PC-9 (cell line): Measurements from ENCODE around the gene CELF4. TPM values are rescaled to one million over a fixed set of nuclear protein-coding genes. Genes with fewer than 3 reads are reported as not detected.

Source experiments
- BruUV-seq: library from RNA; stranded (reverse); fragments of 400-500 nt; replicated peaks from 2 replicates; lab custom pipeline; 2021; lab: Mats Ljungman, UMichigan
- CTCF ChIA-PET: fragments of 300-600 bp; sonication (Branson Sonifier 250); formaldehyde crosslinking; loops from one replicate; lab custom pipeline; 2022; ENCODE audit warnings: antibody characterized with exemption; lab: Charles Lee
- POLR2A ChIA-PET: fragments of 300-600 bp; sonication (Branson Sonifier 250); formaldehyde crosslinking; loops from one replicate; lab custom pipeline; 2022; ENCODE audit warnings: antibody characterized with exemption; ENCODE audit not compliant: unreplicated experiment; lab: Charles Lee
- DNase-seq, 2 experiments: peaks; one replicate each; pipeline versions ENCODE4 v3.0.0 to v3.0.0-alpha.2; 2015 to 2022; ENCODE audit warnings: mixed read lengths in 1 of 2
- H2AFZ ChIP-seq: fragments of 200-600 bp; sonication (generic); 2 replicates; pipeline ENCODE4 v1.8.1; 2017; ENCODE audit warnings: antibody characterized with exemption
- H3F3A ChIP-seq: fragments of 200-600 bp; sonication (generic); 2 replicates; pipeline ENCODE4 v1.8.1; 2017; ENCODE audit warnings: antibody characterized with exemption, mild to moderate bottlenecking, low read depth; ENCODE audit not compliant: insufficient read depth
- H3K27ac ChIP-seq: fragments of 200-600 bp; sonication (generic); 2 replicates; pipeline ENCODE4 v1.6.1; 2016; ENCODE audit warnings: mixed run types
- H3K27me3 ChIP-seq: fragments of 200-600 bp; sonication (generic); 2 replicates; pipeline ENCODE4 v1.6.1; 2016; ENCODE audit warnings: low read depth, mixed run types; ENCODE audit not compliant: insufficient read depth
- H3K36me3 ChIP-seq: fragments of 200-600 bp; sonication (generic); 2 replicates; pipeline ENCODE4 v1.6.1; 2016; ENCODE audit warnings: low read depth, mixed run types
- H3K4me1 ChIP-seq: fragments of 200-600 bp; sonication (generic); replicated peaks from 2 replicates; pipeline ENCODE4 v1.6.1; 2016; ENCODE audit warnings: mixed run types; ENCODE audit not compliant: insufficient read depth
- H3K4me2 ChIP-seq: fragments of 200-600 bp; sonication (generic); 2 replicates; pipeline ENCODE4 v1.6.1; 2017; ENCODE audit warnings: mixed run types
- H3K4me3 ChIP-seq: fragments of 200-600 bp; sonication (generic); 2 replicates; pipeline ENCODE4 v1.6.1; 2016; ENCODE audit warnings: mixed run types
- H3K79me2 ChIP-seq: fragments of 200-600 bp; sonication (generic); 2 replicates; pipeline ENCODE4 v1.6.1; 2017; ENCODE audit warnings: low read depth, mixed run types
- H3K9me2 ChIP-seq: fragments of 200-600 bp; sonication (generic); 2 replicates; pipeline ENCODE4 v1.8.1; 2017; ENCODE audit warnings: mild to moderate bottlenecking; ENCODE audit not compliant: insufficient read depth
- H3K9me3 ChIP-seq: fragments of 200-600 bp; sonication (generic); 2 replicates; pipeline ENCODE4 v1.8.1; 2016; ENCODE audit warnings: low read depth; ENCODE audit not compliant: insufficient read depth
- H4K20me1 ChIP-seq: fragments of 200-600 bp; sonication (generic); 2 replicates; pipeline ENCODE4 v1.8.1; 2017; ENCODE audit not compliant: insufficient read depth
- EZH2 ChIP-seq: fragments of 200-600 bp; sonication (generic); IDR thresholded peaks from 2 replicates; pipeline ENCODE4 v1.8.0; 2017; ENCODE audit warnings: antibody characterized with exemption, low read depth
- intact Hi-C: fragments of 100-400 bp; cut with micrococcal nuclease; formaldehyde crosslinking; loops from one replicate; pipeline ENCODE4 v1.10.0; 2022; ENCODE audit not compliant: unreplicated experiment
- total RNA-seq: library from RNA; stranded (reverse); gene quantifications from 2 replicates; pipeline ENCODE4 v1.2.3, GENCODE V29; 2021
- TF ChIP-seq, protein P1 (sequence below): fragments of 200-600 bp; sonication (generic); conservative IDR thresholded peaks from 2 replicates; pipeline ENCODE4 v1.6.1; 2017; ENCODE audit warnings: mixed run types, antibody characterized with exemption, mild to moderate bottlenecking, moderate library complexity

CELF4 gene
- total RNA-seq, 1 experiment from 2014 or later, result 1.2 TPM

DNA sequence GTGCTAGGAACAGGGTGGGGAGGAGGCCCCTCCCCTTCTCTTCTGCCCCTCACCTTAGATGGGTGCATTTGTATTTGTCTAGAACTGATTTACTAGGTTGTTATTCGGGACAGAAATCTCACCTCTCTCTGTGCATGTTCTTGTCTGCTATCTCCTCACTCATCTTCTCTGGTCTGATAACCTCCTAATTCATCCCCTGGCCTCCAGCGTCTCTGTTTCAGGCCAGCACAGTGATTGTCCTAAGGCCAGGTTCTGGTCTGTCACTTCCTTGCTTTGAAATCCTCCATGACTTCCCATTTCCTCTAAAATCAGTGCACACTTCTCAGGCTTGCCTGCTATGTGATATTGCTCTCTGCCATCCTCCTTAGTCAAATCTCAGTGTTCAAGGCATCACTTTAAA lies 58.4 kb downstream of the CELF4 start:
- Histone ChIP-seq H3K4me3 (no peak overlapping the region), H4K20me1 (no peaks in the 10 kb centered on the region), H3K9me3 (no peaks in the 10 kb centered on the region), H2AFZ (no peak overlapping the region), H3K27ac (no peak overlapping the region), H3K79me2 (no peaks in the 10 kb centered on the region), H3K4me2 (no peak overlapping the region), H3K27me3 (peaks cover 14% of the 10 kb centered on the region), H3K4me1 (no peaks in the 10 kb centered on the region), H3K36me3 (no peaks in the 10 kb centered on the region), H3F3A (no peaks in the 10 kb centered on the region), H3K9me2 (no peaks in the 10 kb centered on the region)
- no TSS peak for BruUV-seq
- TF ChIP-seq EZH2, result no peak
- TF ChIP-seq, protein P1, sequence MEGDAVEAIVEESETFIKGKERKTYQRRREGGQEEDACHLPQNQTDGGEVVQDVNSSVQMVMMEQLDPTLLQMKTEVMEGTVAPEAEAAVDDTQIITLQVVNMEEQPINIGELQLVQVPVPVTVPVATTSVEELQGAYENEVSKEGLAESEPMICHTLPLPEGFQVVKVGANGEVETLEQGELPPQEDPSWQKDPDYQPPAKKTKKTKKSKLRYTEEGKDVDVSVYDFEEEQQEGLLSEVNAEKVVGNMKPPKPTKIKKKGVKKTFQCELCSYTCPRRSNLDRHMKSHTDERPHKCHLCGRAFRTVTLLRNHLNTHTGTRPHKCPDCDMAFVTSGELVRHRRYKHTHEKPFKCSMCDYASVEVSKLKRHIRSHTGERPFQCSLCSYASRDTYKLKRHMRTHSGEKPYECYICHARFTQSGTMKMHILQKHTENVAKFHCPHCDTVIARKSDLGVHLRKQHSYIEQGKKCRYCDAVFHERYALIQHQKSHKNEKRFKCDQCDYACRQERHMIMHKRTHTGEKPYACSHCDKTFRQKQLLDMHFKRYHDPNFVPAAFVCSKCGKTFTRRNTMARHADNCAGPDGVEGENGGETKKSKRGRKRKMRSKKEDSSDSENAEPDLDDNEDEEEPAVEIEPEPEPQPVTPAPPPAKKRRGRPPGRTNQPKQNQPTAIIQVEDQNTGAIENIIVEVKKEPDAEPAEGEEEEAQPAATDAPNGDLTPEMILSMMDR, result no peak
- POLR2A ChIA-PET, result no interaction called here
- no peak for DNase-seq
- CTCF ChIA-PET, result no interaction called here
- intact Hi-C loops, result no loop called here

DNA sequence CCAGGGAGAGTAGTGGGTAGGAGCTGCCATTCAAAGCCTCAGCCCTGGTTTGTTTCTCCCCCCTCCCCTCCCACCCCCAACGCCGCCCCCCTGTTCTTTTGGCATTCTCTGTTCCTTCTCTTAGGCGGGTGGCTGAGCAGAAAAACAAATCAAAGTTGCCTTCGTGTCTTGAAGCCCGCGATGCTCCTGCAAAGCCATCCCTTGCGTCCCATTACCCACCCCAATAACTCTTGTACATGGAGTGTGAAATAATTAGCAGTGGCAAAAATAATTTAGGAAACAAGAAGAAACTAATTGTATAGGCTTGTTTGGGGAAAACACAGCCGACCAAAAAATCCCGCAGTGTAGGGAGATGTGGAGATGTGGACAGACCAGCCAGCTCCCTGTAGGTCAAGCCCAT lies 59.6 kb downstream of the CELF4 start:
- Histone ChIP-seq H4K20me1 (no peaks in the 10 kb centered on the region), H3K4me1 (no peaks in the 10 kb centered on the region), H3K9me3 (no peaks in the 10 kb centered on the region), H3K4me2 (no peak overlapping the region), H3K79me2 (no peaks in the 10 kb centered on the region), H3K27ac (no peak overlapping the region), H3F3A (no peaks in the 10 kb centered on the region), H3K4me3 (no peak overlapping the region), H3K27me3 (peaks cover 27% of the 10 kb centered on the region), H3K36me3 (no peaks in the 10 kb centered on the region), H2AFZ (no peak overlapping the region), H3K9me2 (no peaks in the 10 kb centered on the region)
- intact Hi-C loops, result no loop called here
- ChIA-PET POLR2A (no interaction called here), CTCF (no interaction called here)
- no peak for TF ChIP-seq EZH2
- TF ChIP-seq, protein P1, result no peak
- BruUV-seq, result no TSS peak
- no peak for DNase-seq

DNA sequence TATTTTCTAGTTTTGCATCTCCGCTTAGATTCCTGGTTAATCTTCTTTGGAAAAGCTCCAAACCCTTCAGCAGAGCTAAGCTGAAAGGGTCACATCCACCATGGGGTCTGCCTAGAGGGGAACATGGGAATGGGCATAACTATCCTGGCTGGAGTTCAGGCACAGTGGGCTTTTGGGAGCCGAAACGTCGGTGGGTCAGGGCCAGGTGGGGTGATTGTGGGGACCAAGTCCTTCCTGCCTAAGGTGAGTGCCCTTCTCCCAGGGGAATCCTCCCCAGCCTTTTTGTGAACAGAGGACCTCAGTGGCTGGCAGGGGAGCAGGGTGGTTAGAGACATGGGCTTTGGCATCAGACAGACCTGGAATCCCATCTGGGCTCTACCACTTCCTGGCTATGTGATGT lies 60.3 kb downstream of the CELF4 start:
- Histone ChIP-seq H3K27ac (no peak overlapping the region), H3K79me2 (no peaks in the 10 kb centered on the region), H3K36me3 (no peaks in the 10 kb centered on the region), H3K4me2 (no peak overlapping the region), H3K4me3 (no peak overlapping the region), H3K4me1 (no peaks in the 10 kb centered on the region), H3K9me3 (no peaks in the 10 kb centered on the region), H2AFZ (no peak overlapping the region), H3F3A (no peaks in the 10 kb centered on the region), H4K20me1 (no peaks in the 10 kb centered on the region), H3K9me2 (no peaks in the 10 kb centered on the region), H3K27me3 (peaks cover 32% of the 10 kb centered on the region)
- intact Hi-C loops, result no loop called here
- ChIA-PET POLR2A (no interaction called here), CTCF (no interaction called here)
- BruUV-seq, result no TSS peak
- TF ChIP-seq, protein P1, result no peak
- TF ChIP-seq EZH2, result no peak
- DNase-seq, result no peak
